Right atrium auricular region (tissue), 2 donors: Measurements from ENCODE around the gene PHACTR1. TPM values are rescaled to one million over a fixed set of nuclear protein-coding genes. Genes with fewer than 3 reads are reported as not detected.

Experiments used
- DNase-seq: peaks from one replicate; pipeline ENCODE4 v3.0.0-alpha.2; 2019; ENCODE audit warnings: low spot score
- H3K27ac ChIP-seq, 2 donors: fragments of 200-600 bp; sonication (generic); 1 replicate in 1 of 2; 2 replicates in 1 of 2; pipeline ENCODE4 v1.5.1; 2016 to 2019
- H3K27me3 ChIP-seq, 2 donors: fragments of 200-600 bp; sonication (generic); one replicate each; pipeline versions ENCODE4 v1.5.1 to v1.6.0; 2017 to 2019
- H3K36me3 ChIP-seq: fragments of 200-600 bp; sonication (generic); one replicate; pipeline ENCODE4 v1.5.1; 2016
- H3K4me1 ChIP-seq, 2 donors: fragments of 200-600 bp; sonication (generic); one replicate each; pipeline versions ENCODE4 v1.5.1 to v1.6.0; 2017 to 2019
- H3K4me3 ChIP-seq, 2 donors: fragments of 200-600 bp; sonication (generic); 1 replicate in 1 of 2; 2 replicates in 1 of 2; pipeline ENCODE4 v1.5.1; 2017 to 2019; ENCODE audit warnings: mild to moderate bottlenecking in 1 of 2, moderate library complexity in 1 of 2
- H3K9me3 ChIP-seq, 2 donors: fragments of 200-600 bp; sonication (generic); one replicate each; pipeline ENCODE4 v1.5.1; 2019
- total RNA-seq, 2 donors: library from RNA; depleted of rRNA; stranded (reverse); fragments of >200 nt; gene quantifications; one replicate each; pipeline ENCODE4 v1.1.0, GENCODE V29; 2016
- TF ChIP-seq, protein P1 (sequence below), 2 donors: fragments of 200-600 bp; sonication (generic); IDR thresholded peaks; one replicate each; pipeline ENCODE4 v1.5.1; 2019; ENCODE audit warnings: antibody characterized with exemption in 2 of 2

PHACTR1 gene
- total RNA-seq, 2 donors from 2014 or later: 19.1 to 46.0 TPM

DNA sequence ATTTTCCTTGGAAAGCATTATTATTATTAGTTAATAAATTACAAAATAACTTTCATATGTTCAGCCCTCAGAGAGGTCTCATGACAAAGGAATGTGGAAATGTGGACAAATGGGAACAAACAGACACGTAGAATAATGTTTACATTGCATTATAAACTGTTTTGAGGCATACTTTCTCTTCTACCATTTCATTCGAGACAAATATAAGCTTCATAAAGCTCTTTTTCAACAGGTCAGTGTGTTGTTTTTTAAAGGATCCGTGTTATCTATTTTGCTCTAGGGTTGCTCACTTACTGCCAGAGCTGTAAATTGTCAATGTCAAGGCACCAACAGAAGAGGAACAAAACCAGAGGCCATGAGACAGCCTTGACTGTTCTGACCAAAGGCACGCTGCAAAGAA lies 256.8 kb downstream of the PHACTR1 start:
- TF ChIP-seq, protein P1, sequence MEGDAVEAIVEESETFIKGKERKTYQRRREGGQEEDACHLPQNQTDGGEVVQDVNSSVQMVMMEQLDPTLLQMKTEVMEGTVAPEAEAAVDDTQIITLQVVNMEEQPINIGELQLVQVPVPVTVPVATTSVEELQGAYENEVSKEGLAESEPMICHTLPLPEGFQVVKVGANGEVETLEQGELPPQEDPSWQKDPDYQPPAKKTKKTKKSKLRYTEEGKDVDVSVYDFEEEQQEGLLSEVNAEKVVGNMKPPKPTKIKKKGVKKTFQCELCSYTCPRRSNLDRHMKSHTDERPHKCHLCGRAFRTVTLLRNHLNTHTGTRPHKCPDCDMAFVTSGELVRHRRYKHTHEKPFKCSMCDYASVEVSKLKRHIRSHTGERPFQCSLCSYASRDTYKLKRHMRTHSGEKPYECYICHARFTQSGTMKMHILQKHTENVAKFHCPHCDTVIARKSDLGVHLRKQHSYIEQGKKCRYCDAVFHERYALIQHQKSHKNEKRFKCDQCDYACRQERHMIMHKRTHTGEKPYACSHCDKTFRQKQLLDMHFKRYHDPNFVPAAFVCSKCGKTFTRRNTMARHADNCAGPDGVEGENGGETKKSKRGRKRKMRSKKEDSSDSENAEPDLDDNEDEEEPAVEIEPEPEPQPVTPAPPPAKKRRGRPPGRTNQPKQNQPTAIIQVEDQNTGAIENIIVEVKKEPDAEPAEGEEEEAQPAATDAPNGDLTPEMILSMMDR (IDR thresholded peaks at IDR 0.05): no peak
- DNase-seq: no peak
- no peaks in the 10 kb centered on the region for H3K27me3 ChIP-seq
- no peaks in the 10 kb centered on the region for H3K9me3 ChIP-seq
- no peak overlapping the region for H3K4me3 ChIP-seq
- no peaks in the 10 kb centered on the region for H3K4me1 ChIP-seq
- H3K27ac ChIP-seq: peak overlapping the region in 1 of 2 donors; percentile 60
- no peaks in the 10 kb centered on the region for H3K36me3 ChIP-seq

DNA sequence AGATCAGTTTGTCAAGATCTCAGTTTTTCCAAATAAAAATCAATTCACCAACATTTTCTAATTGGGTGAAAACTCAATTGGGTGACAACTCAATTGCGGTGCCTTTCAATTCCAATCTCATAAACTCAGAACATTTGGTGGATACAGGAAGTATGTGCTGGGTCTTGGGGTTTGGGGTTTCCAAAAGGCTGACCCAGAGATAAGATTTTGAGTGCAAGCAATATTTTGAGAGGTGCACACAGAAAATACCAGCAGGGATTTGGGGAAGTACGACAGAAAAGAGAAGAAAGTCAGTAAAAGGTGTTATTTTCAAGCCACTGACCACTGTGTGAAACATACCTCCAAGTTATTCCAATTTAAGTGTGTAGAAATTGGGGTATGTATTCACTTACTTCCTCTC lies 258.0 kb downstream of the PHACTR1 start:
- Histone ChIP-seq H3K27ac (peak overlapping the region in 1 of 2 donors; percentile 60), H3K4me1 (no peaks in the 10 kb centered on the region), H3K4me3 (no peak overlapping the region), H3K9me3 (no peaks in the 10 kb centered on the region), H3K27me3 (no peaks in the 10 kb centered on the region), H3K36me3 (no peaks in the 10 kb centered on the region)
- TF ChIP-seq, protein P1 (IDR thresholded peaks at IDR 0.05): no peak
- no peak for DNase-seq

DNA sequence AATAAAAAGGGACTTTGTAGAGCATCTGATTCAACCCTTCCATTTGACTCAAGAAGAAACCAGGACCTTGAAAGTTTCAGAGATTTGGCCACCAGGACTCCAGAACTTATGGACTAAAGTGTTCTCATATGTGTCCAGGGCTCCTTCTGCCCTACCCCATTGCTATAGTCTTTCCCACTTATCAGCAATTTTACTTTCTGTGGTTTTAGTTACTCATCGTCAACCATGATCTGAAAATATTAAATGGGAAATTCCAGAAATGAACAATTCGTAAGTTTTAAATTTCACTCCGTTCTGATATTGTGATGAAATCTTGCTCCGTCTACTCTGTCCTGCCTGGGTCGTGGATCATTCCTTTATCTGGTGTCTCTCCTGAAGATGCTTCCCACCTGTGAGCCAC lies 259.8 kb downstream of the PHACTR1 start:
- DNase-seq: no peak
- H3K9me3 ChIP-seq: no peaks in the 10 kb centered on the region
- peak overlapping the region in 1 of 2 donors; percentile 25 for H3K27ac ChIP-seq
- H3K4me3 ChIP-seq: no peak overlapping the region
- no peaks in the 10 kb centered on the region for H3K36me3 ChIP-seq
- TF ChIP-seq, protein P1 (IDR thresholded peaks at IDR 0.05): no peak
- H3K4me1 ChIP-seq: no peaks in the 10 kb centered on the region
- no peaks in the 10 kb centered on the region for H3K27me3 ChIP-seq

DNA sequence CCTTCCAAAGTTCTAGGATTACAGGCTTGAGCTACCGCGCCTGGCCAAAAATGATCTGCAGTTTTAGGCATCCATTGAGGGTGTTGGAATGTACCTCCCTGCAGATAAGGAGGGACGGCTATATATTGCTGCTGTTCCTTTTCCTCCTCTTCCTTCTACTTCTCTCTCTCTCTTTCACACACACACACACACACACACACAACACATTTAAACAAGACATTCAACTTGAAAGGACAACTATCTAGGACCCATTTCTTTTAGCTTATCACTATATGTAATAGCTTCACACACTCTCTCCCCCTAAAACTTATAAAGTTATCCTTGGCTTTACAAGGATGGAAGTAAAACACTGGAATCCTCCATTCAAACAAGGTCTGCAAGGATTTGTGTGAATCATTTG lies 260.6 kb downstream of the PHACTR1 start:
- Histone ChIP-seq H3K36me3 (no peaks in the 10 kb centered on the region), H3K27me3 (no peaks in the 10 kb centered on the region), H3K27ac (peak overlapping the region in 1 of 2 donors; percentile 25), H3K4me3 (no peak overlapping the region), H3K4me1 (no peaks in the 10 kb centered on the region), H3K9me3 (no peaks in the 10 kb centered on the region)
- DNase-seq: no peak
- TF ChIP-seq, protein P1 (IDR thresholded peaks at IDR 0.05): no peak

DNA sequence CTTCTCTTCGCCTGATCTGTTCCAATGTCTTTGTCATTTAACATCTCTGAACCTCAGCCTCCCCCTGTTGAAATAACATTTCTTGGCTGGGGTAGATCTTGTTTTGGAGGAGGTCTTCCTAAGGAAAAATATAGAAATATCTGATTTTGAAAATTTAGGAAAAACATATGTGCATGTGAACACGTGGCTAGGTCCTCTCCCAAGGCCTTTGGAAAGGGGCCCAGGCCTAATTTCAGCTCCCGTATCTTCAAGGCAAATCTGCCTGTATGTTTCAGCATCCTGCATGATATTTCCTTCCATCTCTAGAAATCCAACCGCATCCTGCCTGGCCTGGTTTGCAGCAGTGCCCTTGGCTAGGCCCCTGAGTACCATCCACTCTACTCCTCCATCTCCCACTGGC lies 261.2 kb downstream of the PHACTR1 start:
- H3K4me1 ChIP-seq: no peaks in the 10 kb centered on the region
- H3K36me3 ChIP-seq: no peaks in the 10 kb centered on the region
- peak overlapping the region in 1 of 2 donors; percentile 25 for H3K27ac ChIP-seq

DNA sequence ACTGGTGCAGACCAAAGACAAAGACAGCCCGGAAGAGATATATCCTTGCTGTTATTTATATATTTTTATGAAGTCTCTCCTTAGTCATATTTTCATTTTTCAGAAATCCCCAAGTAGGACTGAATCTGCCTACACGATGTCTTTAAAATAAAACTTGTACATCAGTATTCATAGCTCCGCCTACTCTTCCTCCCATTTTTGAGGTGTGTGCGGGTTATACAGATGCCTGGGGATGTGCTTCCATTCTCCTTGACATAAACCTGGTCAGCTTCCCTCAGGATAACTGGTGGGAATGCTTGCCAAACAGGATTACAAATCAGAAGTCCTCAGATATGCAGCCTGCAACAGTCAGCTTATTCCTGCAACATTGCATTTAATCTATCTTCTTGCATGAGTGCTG lies 264.2 kb downstream of the PHACTR1 start:
- no peaks in the 10 kb centered on the region for H3K9me3 ChIP-seq
- TF ChIP-seq, protein P1 (IDR thresholded peaks at IDR 0.05): no peak
- H3K4me1 ChIP-seq: no peaks in the 10 kb centered on the region
- no peak overlapping the region for H3K27ac ChIP-seq
- H3K36me3 ChIP-seq: no peaks in the 10 kb centered on the region
- DNase-seq: no peak
- no peaks in the 10 kb centered on the region for H3K27me3 ChIP-seq
- no peak overlapping the region for H3K4me3 ChIP-seq

More for the DNA sequence above, 261.2 kb downstream of the PHACTR1 start:
- Histone ChIP-seq H3K27me3 (no peaks in the 10 kb centered on the region), H3K4me3 (no peak overlapping the region), H3K9me3 (no peaks in the 10 kb centered on the region)
- TF ChIP-seq, protein P1 (IDR thresholded peaks at IDR 0.05): no peak
- DNase-seq: no peak
